ENCODE results near the gene ANKS1B. TPM values are rescaled to one million over a fixed set of nuclear protein-coding genes. Genes with fewer than 3 reads are reported as not detected.

The ANKS1B gene
- total and polyA plus RNA-seq, 10 of the 15 experiments (the other 5 are each of a cell fraction or from before 2014, with no cell fraction given), result 0.16 to 1.3 (median 0.82) TPM; not detected in 7

GRCh38 chr12:98893126-98893674 lies 1091.5 kb downstream of the ANKS1B start:
- in situ Hi-C loops (cut with MboI) (no loop called here), intact Hi-C loops (cut with micrococcal nuclease; ENCODE audit: unreplicated experiment) (no loop called here)
- Histone ChIP-seq H3K4me3 (no peak overlapping the region), H3K9me3 (replicated peaks; ENCODE audit: control insufficient read depth, insufficient read depth, low read length) (no peaks in the 10 kb centered on the region), H3K4me2 (ENCODE audit: control insufficient read depth, insufficient read depth) (no peak overlapping the region), H3K9ac (ENCODE audit: control insufficient read depth, insufficient read depth, low read length) (no peak overlapping the region), H3K27me3 (replicated peaks in 1 of 2; ENCODE audit: control insufficient read depth in 2 of 2, insufficient read depth in 2 of 2, low read length in 1 of 2) (peaks cover 2 to 17% of the 10 kb centered on the region in 2 experiments; a peak in 3 of 4 replicates), H3K36me3 (ENCODE audit: control insufficient read depth in 2 of 2, insufficient read depth in 2 of 2, low read length in 1 of 2) (no peaks in the 10 kb centered on the region), H4K20me1 (ENCODE audit: control insufficient read depth, insufficient read depth) (no peaks in the 10 kb centered on the region), H2AFZ (ENCODE audit: control insufficient read depth, low read depth, low read length) (no peak overlapping the region), H3K79me2 (ENCODE audit: control insufficient read depth, insufficient read depth, low read length) (no peaks in the 10 kb centered on the region), H3K27ac (ENCODE audit: control insufficient read depth, insufficient read depth) (no peak overlapping the region), H3K4me1 (ENCODE audit: control insufficient read depth, insufficient read depth, low read length) (no peaks in the 10 kb centered on the region)
- DNase-seq (ENCODE audit: low read depth, low spot score) (no peak), FAIRE-seq (no peak), ATAC-seq (no peak)
- POLR2A ChIA-PET, result no interaction called here
- SMC1A ChIA-PET (ENCODE audit: uncharacterized antibody, unreplicated experiment), result no interaction called here
- TF ChIP-seq MYB (IDR thresholded peaks at IDR 0.05; ENCODE audit: borderline replicate concordance, low read depth, low read length), result no peak
- TF ChIP-seq KLF5 (IDR thresholded peaks at IDR 0.05; ENCODE audit: partially characterized antibody), result no peak
- TF ChIP-seq RFX5 (IDR thresholded peaks at IDR 0.05; ENCODE audit: low read depth, low read length), result no peak
- TF ChIP-seq IRF4 (IDR thresholded peaks at IDR 0.05; ENCODE audit: low read depth, low read length), result no peak
- TF ChIP-seq EZH2 (IDR thresholded peaks at IDR 0.05; ENCODE audit: borderline replicate concordance, control insufficient read depth, low read depth, low read length), result no peak
- TF ChIP-seq LARP7 (IDR thresholded peaks at IDR 0.05), result no peak
- TF ChIP-seq CHD1 (IDR thresholded peaks at IDR 0.05; ENCODE audit: low read depth, low read length), result no peak
- CTCF ChIA-PET, result no interaction called here
- RAD21 ChIA-PET (ENCODE audit: unreplicated experiment), result no interaction called here
- no TSS peak for BruUV-seq (replicated peaks)
- 8% methylated on average over 11 of the region's 11 CpGs for WGBS (ENCODE audit: insufficient coverage, insufficient replicate concordance, low lambda C conversion rate, missing lambda C conversion rate)

GRCh38 chr12:98885778-98886177 lies 1099.0 kb downstream of the ANKS1B start:
- in situ Hi-C loops (cut with MboI) (no loop called here), intact Hi-C loops (cut with micrococcal nuclease; ENCODE audit: unreplicated experiment) (no loop called here)
- Histone ChIP-seq H3K27ac (ENCODE audit: control insufficient read depth, insufficient read depth) (no peak overlapping the region), H3K4me3 (no peak overlapping the region), H3K4me2 (ENCODE audit: control insufficient read depth, insufficient read depth) (no peak overlapping the region), H3K36me3 (ENCODE audit: control insufficient read depth in 2 of 2, insufficient read depth in 2 of 2, low read length in 1 of 2) (no peaks in the 10 kb centered on the region), H2AFZ (ENCODE audit: control insufficient read depth, low read depth, low read length) (no peak overlapping the region), H4K20me1 (ENCODE audit: control insufficient read depth, insufficient read depth) (no peaks in the 10 kb centered on the region), H3K27me3 (replicated peaks in 1 of 2; ENCODE audit: control insufficient read depth in 2 of 2, insufficient read depth in 2 of 2, low read length in 1 of 2) (peaks cover 0 to 9% of the 10 kb centered on the region in 2 experiments; a peak in 1 of 4 replicates), H3K9me3 (replicated peaks; ENCODE audit: control insufficient read depth, insufficient read depth, low read length) (no peaks in the 10 kb centered on the region), H3K9ac (ENCODE audit: control insufficient read depth, insufficient read depth, low read length) (no peak overlapping the region), H3K79me2 (ENCODE audit: control insufficient read depth, insufficient read depth, low read length) (no peaks in the 10 kb centered on the region), H3K4me1 (ENCODE audit: control insufficient read depth, insufficient read depth, low read length) (no peaks in the 10 kb centered on the region)
- POLR2A ChIA-PET, result no interaction called here
- CTCF ChIA-PET, result no interaction called here
- FAIRE-seq, result no peak
- SMC1A ChIA-PET (ENCODE audit: uncharacterized antibody, unreplicated experiment), result interaction anchor here (1.5 kb wide), 1 partner anchor 14 kb away, joined by 3 read pairs; no protein-coding TSS in a partner anchor
- BruUV-seq (replicated peaks), result no TSS peak
- no peak for ATAC-seq
- RAD21 ChIA-PET (ENCODE audit: unreplicated experiment), result no interaction called here
- no peak for DNase-seq (ENCODE audit: low read depth, low spot score)
- 0% methylated on average over 2 of the region's 2 CpGs for WGBS (ENCODE audit: insufficient coverage, insufficient replicate concordance, low lambda C conversion rate, missing lambda C conversion rate)
- TF ChIP-seq HSF1 (IDR thresholded peaks at IDR 0.05; ENCODE audit: low read depth, low read length), result no peak
- TF ChIP-seq BCL3 (IDR thresholded peaks at IDR 0.05; ENCODE audit: borderline replicate concordance, insufficient read depth, low read depth, low read length, poor library complexity, severe bottlenecking), result no peak
- no peak for TF ChIP-seq ZNF622 (IDR thresholded peaks at IDR 0.05)
- no peak for TF ChIP-seq BMI1 (IDR thresholded peaks at IDR 0.05; ENCODE audit: borderline replicate concordance)
